ENCODE data around the gene TMEM221. TPM values are rescaled to one million over a fixed set of nuclear protein-coding genes. Genes with fewer than 3 reads are reported as not detected.
A peak's percentile ranks its signal among the peaks of the same experiment; 100 is the strongest.

TMEM221 gene
- total and polyA plus RNA-seq, 2 donors from 2014 or later, result 0.13 TPM; not detected in 1

DNA sequence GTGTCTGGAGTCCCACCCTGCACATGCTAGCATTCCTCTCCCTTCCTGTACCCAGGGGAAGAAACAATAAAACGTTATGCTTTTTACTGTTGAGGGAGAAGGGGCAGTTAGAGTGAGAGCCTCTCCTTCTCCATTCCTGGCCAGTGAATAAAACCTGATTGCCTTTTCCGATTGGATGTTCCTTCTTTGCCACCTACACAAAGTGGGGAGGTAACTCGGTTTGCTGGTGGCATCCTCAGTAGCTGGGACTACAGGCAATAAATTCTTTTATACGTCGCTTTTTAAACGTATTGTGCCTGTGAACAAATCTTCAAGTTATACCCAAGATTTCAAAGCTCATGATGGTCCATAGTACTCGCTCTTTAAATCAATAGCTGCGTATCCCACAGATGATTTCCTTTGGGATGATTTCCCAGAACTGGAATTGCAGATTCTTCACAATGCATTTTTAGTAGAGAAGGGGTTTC, 29.3 kb downstream of the TMEM221 start:
- TF ChIP-seq, protein P1, sequence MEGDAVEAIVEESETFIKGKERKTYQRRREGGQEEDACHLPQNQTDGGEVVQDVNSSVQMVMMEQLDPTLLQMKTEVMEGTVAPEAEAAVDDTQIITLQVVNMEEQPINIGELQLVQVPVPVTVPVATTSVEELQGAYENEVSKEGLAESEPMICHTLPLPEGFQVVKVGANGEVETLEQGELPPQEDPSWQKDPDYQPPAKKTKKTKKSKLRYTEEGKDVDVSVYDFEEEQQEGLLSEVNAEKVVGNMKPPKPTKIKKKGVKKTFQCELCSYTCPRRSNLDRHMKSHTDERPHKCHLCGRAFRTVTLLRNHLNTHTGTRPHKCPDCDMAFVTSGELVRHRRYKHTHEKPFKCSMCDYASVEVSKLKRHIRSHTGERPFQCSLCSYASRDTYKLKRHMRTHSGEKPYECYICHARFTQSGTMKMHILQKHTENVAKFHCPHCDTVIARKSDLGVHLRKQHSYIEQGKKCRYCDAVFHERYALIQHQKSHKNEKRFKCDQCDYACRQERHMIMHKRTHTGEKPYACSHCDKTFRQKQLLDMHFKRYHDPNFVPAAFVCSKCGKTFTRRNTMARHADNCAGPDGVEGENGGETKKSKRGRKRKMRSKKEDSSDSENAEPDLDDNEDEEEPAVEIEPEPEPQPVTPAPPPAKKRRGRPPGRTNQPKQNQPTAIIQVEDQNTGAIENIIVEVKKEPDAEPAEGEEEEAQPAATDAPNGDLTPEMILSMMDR (IDR thresholded peaks at IDR 0.05; ENCODE audit: borderline replicate concordance, extremely low read depth, insufficient read depth), result no peak
- H3K4me1 ChIP-seq (ENCODE audit: control insufficient read depth in 2 of 3, insufficient read depth in 2 of 3, low read depth in 1 of 3, low read length in 3 of 3), result peaks cover 0 to 10% (median 3%) of the 10 kb centered on the region in 3 donors
- DNase-seq, result no peak
- peak overlapping the region; percentile 26 to 59 for H3K27ac ChIP-seq (ENCODE audit: low read depth in 2 of 2, low read length in 2 of 2)
- H3K4me3 ChIP-seq (ENCODE audit: low read length in 3 of 3), result peak overlapping the region; percentile 60 to 67 (median 67)
- no peak for FAIRE-seq
- H3K36me3 ChIP-seq (ENCODE audit: control insufficient read depth in 2 of 3, insufficient read depth in 3 of 3, low read length in 3 of 3), result no peaks in the 10 kb centered on the region
- no peaks in the 10 kb centered on the region for H3K9me3 ChIP-seq (ENCODE audit: control insufficient read depth in 2 of 3, insufficient read depth in 1 of 3, low read length in 3 of 3)
- H3K27me3 ChIP-seq (ENCODE audit: control insufficient read depth, insufficient read depth, low read length), result no peaks in the 10 kb centered on the region
- intact Hi-C loops (cut with DNase I), result no loop called here
- peak overlapping the region; percentile 2 to 44 (median 8) for H3K9ac ChIP-seq (ENCODE audit: low read length in 3 of 3)

DNA sequence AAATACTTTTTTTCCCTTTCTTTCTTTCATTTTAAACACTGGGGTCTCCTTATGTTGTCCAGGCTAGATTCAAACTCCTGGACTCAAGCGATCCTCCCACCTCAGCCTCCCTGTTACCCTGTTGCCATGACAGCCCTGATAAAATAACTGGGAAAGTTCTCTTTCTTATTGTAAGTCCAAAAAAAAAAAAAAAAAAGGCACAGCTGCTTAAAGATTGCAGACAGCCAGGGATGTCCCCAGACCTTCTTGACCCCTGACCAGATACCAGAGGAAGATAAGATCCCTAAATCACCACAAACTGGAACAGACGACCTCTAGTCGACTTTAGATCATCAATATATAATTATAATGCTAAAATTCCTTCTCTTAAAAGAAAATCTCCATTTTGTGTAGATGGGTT, 29.8 kb downstream of the TMEM221 start:
- Histone ChIP-seq H3K27ac (ENCODE audit: low read depth in 2 of 2, low read length in 2 of 2) (peak overlapping the region in 1 of 2 donors; percentile 59), H3K4me3 (ENCODE audit: low read length in 3 of 3) (peak overlapping the region in 1 of 3 donors; percentile 67)
- intact Hi-C loops (cut with DNase I), result no loop called here

DNA sequence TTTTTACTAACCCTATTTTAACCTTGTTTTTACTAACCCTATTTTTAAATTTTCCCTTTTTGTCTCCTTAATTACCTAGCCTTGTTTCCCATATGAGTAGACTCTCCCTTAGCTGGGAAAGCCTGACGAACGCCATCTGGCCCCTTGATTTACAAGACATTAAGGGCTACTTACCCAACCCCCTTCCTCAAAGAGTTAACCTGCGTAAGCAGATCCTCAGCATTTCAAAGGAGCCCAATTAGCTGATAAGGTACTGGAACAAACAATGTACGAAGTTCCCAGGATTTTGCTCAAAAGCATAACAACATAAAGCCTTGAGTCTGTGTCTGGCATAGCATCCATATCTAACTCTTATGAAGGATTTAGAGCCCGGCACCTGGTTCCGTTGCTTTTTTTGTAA, 33.3 kb downstream of the TMEM221 start:
- Histone ChIP-seq H3K27me3 (ENCODE audit: control insufficient read depth, insufficient read depth, low read length) (no peaks in the 10 kb centered on the region), H3K9ac (ENCODE audit: low read length in 3 of 3) (no peak overlapping the region), H3K4me3 (ENCODE audit: low read length in 3 of 3) (no peak overlapping the region), H3K9me3 (ENCODE audit: control insufficient read depth in 2 of 3, insufficient read depth in 1 of 3, low read length in 3 of 3) (no peaks in the 10 kb centered on the region), H3K4me1 (ENCODE audit: control insufficient read depth in 2 of 3, insufficient read depth in 2 of 3, low read depth in 1 of 3, low read length in 3 of 3) (peaks cover 0 to 10% (median 6%) of the 10 kb centered on the region in 3 donors), H3K36me3 (ENCODE audit: control insufficient read depth in 2 of 3, insufficient read depth in 3 of 3, low read length in 3 of 3) (no peaks in the 10 kb centered on the region), H3K27ac (ENCODE audit: low read depth in 2 of 2, low read length in 2 of 2) (no peak overlapping the region)
- TF ChIP-seq, protein P1 (IDR thresholded peaks at IDR 0.05; ENCODE audit: borderline replicate concordance, extremely low read depth, insufficient read depth), result no peak
- DNase-seq, result peak in 3 of 5 donors; percentile 48 to 82 (median 71)
- FAIRE-seq, result no peak
- intact Hi-C loops (cut with DNase I), result no loop called here

More for the DNA sequence above, 29.8 kb downstream of the TMEM221 start:
- Histone ChIP-seq H3K9me3 (ENCODE audit: control insufficient read depth in 2 of 3, insufficient read depth in 1 of 3, low read length in 3 of 3) (no peaks in the 10 kb centered on the region), H3K27me3 (ENCODE audit: control insufficient read depth, insufficient read depth, low read length) (no peaks in the 10 kb centered on the region), H3K9ac (ENCODE audit: low read length in 3 of 3) (no peak overlapping the region), H3K36me3 (ENCODE audit: control insufficient read depth in 2 of 3, insufficient read depth in 3 of 3, low read length in 3 of 3) (no peaks in the 10 kb centered on the region), H3K4me1 (ENCODE audit: control insufficient read depth in 2 of 3, insufficient read depth in 2 of 3, low read depth in 1 of 3, low read length in 3 of 3) (peaks cover 0 to 10% (median 3%) of the 10 kb centered on the region in 3 donors)
- TF ChIP-seq, protein P1 (IDR thresholded peaks at IDR 0.05; ENCODE audit: borderline replicate concordance, extremely low read depth, insufficient read depth), result no peak
- FAIRE-seq, result no peak
- no peak for DNase-seq

DNA sequence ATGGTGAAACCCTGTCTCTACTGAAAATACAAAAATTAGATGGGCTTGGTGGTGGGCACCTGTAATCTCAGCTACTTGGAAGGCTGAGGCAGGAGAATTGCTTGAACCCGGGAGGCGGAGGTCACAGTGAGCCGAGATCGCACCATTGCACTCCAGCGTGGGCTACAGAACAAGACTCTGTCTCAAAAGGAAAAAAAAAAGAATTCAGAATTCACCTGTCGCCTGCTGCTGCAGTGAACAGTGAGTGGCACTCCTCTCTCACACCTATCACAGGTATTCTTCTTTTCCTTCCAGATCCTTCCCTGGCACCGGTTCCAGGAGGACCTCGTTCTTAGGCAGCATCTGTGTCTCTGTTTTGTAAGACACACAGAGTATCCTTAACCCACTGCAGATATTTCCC, 34.4 kb downstream of the TMEM221 start:
- FAIRE-seq (no peak), DNase-seq (no peak)
- Histone ChIP-seq H3K27me3 (ENCODE audit: control insufficient read depth, insufficient read depth, low read length) (no peaks in the 10 kb centered on the region), H3K36me3 (ENCODE audit: control insufficient read depth in 2 of 3, insufficient read depth in 3 of 3, low read length in 3 of 3) (no peaks in the 10 kb centered on the region), H3K27ac (ENCODE audit: low read depth in 2 of 2, low read length in 2 of 2) (no peak overlapping the region), H3K9me3 (ENCODE audit: control insufficient read depth in 2 of 3, insufficient read depth in 1 of 3, low read length in 3 of 3) (no peaks in the 10 kb centered on the region), H3K4me1 (ENCODE audit: control insufficient read depth in 2 of 3, insufficient read depth in 2 of 3, low read depth in 1 of 3, low read length in 3 of 3) (peaks cover 0 to 5% (median 4%) of the 10 kb centered on the region in 3 donors), H3K4me3 (ENCODE audit: low read length in 3 of 3) (no peak overlapping the region), H3K9ac (ENCODE audit: low read length in 3 of 3) (no peak overlapping the region)
- intact Hi-C loops (cut with DNase I), result no loop called here
- TF ChIP-seq, protein P1 (IDR thresholded peaks at IDR 0.05; ENCODE audit: borderline replicate concordance, extremely low read depth, insufficient read depth), result no peak
